CD14-positive monocyte (primary cell): ENCODE data around the gene CSPG4. TPM values are rescaled to one million over a fixed set of nuclear protein-coding genes. Genes with fewer than 3 reads are reported as not detected.

Source experiments
- DNase-seq, 3 donors: peaks; one replicate each; pipeline ENCODE4 v3.0.0-alpha.2; 2011 to 2022
- H2AFZ ChIP-seq: 2 replicates; pipeline ENCODE4 v1.6.0; 2012; ENCODE audit warnings: mild to moderate bottlenecking, low read depth, low read length, inconsistent platforms; ENCODE audit not compliant: insufficient read depth, poor library complexity, severe bottlenecking
- H3K27ac ChIP-seq, 2 donors: 1 replicate in 1 of 2; 2 replicates in 1 of 2; pipeline ENCODE4 v1.5.1; 2012 to 2013; ENCODE audit warnings: low read length in 2 of 2, control low read depth in 1 of 2, inconsistent platforms in 1 of 2, low read depth in 1 of 2, mild to moderate bottlenecking in 1 of 2
- H3K27me3 ChIP-seq, 2 donors: one replicate each; pipeline versions ENCODE4 v1.6.0 to v1.6.1; 2011 to 2013; ENCODE audit warnings: low read length in 2 of 2; ENCODE audit not compliant: control insufficient read depth in 2 of 2, insufficient read depth in 2 of 2
- H3K36me3 ChIP-seq, 2 donors: replicated peaks in 1 of 2; 1 replicate in 1 of 2; 2 replicates in 1 of 2; pipeline versions ENCODE4 v1.5.1 to v1.6.1; 2012 to 2013; ENCODE audit warnings: low read length in 2 of 2, control low read depth in 1 of 2, inconsistent platforms in 1 of 2, mild to moderate bottlenecking in 1 of 2; ENCODE audit not compliant: insufficient read depth in 2 of 2, control insufficient read depth in 1 of 2
- H3K4me1 ChIP-seq, 2 donors: 1 replicate in 1 of 2; 2 replicates in 1 of 2; pipeline versions ENCODE4 v1.5.1 to v1.6.1; 2012 to 2013; ENCODE audit warnings: low read length in 2 of 2, control low read depth in 1 of 2, inconsistent platforms in 1 of 2, mild to moderate bottlenecking in 1 of 2, moderate library complexity in 1 of 2; ENCODE audit not compliant: insufficient read depth in 2 of 2, control insufficient read depth in 1 of 2
- H3K4me2 ChIP-seq: replicated peaks from 2 replicates; pipeline ENCODE3; 2012; ENCODE audit warnings: low read length, moderate library complexity, mild to moderate bottlenecking; ENCODE audit not compliant: poor library complexity, severe bottlenecking; ENCODE audit errors: extremely low read depth
- H3K4me3 ChIP-seq, 3 experiments: fragments of 200-600 bp in 1 of 3; sonication (generic) in 1 of 3; replicated peaks in 1 of 3; 1 replicate in 2 of 3; 2 replicates in 1 of 3; pipeline ENCODE4 v1.5.1; 2011 to 2013; ENCODE audit warnings: low read length in 3 of 3, mild to moderate bottlenecking in 3 of 3, control low read depth in 2 of 3, low read depth in 2 of 3, inconsistent platforms in 1 of 3, moderate library complexity in 1 of 3
- H3K79me2 ChIP-seq: 2 replicates; pipeline ENCODE4 v1.6.0; 2012; ENCODE audit warnings: mild to moderate bottlenecking, control low read depth, inconsistent platforms, low read length, moderate library complexity; ENCODE audit not compliant: insufficient read depth
- H3K9ac ChIP-seq: 2 replicates; pipeline ENCODE4 v1.6.0; 2017; ENCODE audit warnings: low read length, mild to moderate bottlenecking; ENCODE audit not compliant: insufficient read depth, poor library complexity, severe bottlenecking
- H3K9me3 ChIP-seq, 2 donors: replicated peaks in 1 of 2; 1 replicate in 1 of 2; 2 replicates in 1 of 2; pipeline versions ENCODE4 v1.5.1 to v1.6.1; 2012 to 2013; ENCODE audit warnings: low read length in 2 of 2, control low read depth in 1 of 2; ENCODE audit not compliant: control insufficient read depth in 1 of 2, insufficient read depth in 1 of 2
- H4K20me1 ChIP-seq: 2 replicates; pipeline ENCODE4 v1.6.0; 2012; ENCODE audit warnings: mild to moderate bottlenecking, low read length, control low read depth, moderate library complexity; ENCODE audit not compliant: insufficient read depth
- H3K27ac Mint-ChIP-seq, 7 donors: one replicate each; pipeline ENCODE4 v1.8.0; 2020; ENCODE audit warnings: mild to moderate bottlenecking in 7 of 7, mixed read lengths in 7 of 7, moderate library complexity in 6 of 7, inconsistent platforms in 2 of 7
- H3K27me3 Mint-ChIP-seq, 3 donors: one replicate each; pipeline ENCODE4 v1.8.0; 2021 to 2022; ENCODE audit warnings: low read depth in 3 of 3, mild to moderate bottlenecking in 3 of 3, mixed read lengths in 3 of 3, moderate library complexity in 3 of 3, inconsistent platforms in 1 of 3
- H3K36me3 Mint-ChIP-seq, 2 donors: one replicate each; pipeline ENCODE4 v1.8.0; 2020; ENCODE audit warnings: mixed read lengths in 2 of 2, inconsistent platforms in 1 of 2, mild to moderate bottlenecking in 1 of 2
- H3K4me1 Mint-ChIP-seq: one replicate; pipeline ENCODE4 v1.8.0; 2020; ENCODE audit warnings: mild to moderate bottlenecking, mixed read lengths
- H3K4me3 Mint-ChIP-seq, 2 donors: one replicate each; pipeline ENCODE4 v1.8.0; 2020; ENCODE audit warnings: mild to moderate bottlenecking in 2 of 2, mixed read lengths in 2 of 2, moderate library complexity in 1 of 2
- H3K9me3 Mint-ChIP-seq, 7 donors: one replicate each; pipeline ENCODE4 v1.8.0; 2020 to 2022; ENCODE audit warnings: mixed read lengths in 7 of 7, mild to moderate bottlenecking in 6 of 7, moderate library complexity in 6 of 7, inconsistent platforms in 2 of 7
- WGBS: methylation state at CpG from one replicate; pipeline ENCODE4 v1.1.5; 2013; ENCODE audit warnings: missing lambda C conversion rate; ENCODE audit not compliant: insufficient coverage; 5-methylcytosine and 5-hydroxymethylcytosine counted together
- intact Hi-C, 2 donors: fragments of 100-400 bp; cut with micrococcal nuclease; formaldehyde crosslinking; loops; one replicate each; pipeline versions ENCODE4 v1.15.0 to v1.15.1; 2023
- polyA plus RNA-seq, 3 donors: library from polyadenylated mRNA; depleted of rRNA in 1 of 3; unstranded in 2 of 3; stranded (reverse) in 1 of 3; fragments of 300-500 nt in 2 of 3; fragments of >200 nt in 1 of 3; fragmentation: Illumina TruSeq in 2 of 3; gene quantifications; 1 replicate in 2 of 3; 2 replicates in 1 of 3; pipeline ENCODE4 v1.2.3, GENCODE V29; 2012 to 2021
- TF ChIP-seq, protein P1 (sequence below): fragments of 200-600 bp; IDR thresholded peaks from one replicate; pipeline ENCODE4 v1.8.0; 2022; ENCODE audit warnings: antibody characterized with exemption, mild to moderate bottlenecking

The CSPG4 gene
- polyA plus RNA-seq, 3 donors = not detected

DNA sequence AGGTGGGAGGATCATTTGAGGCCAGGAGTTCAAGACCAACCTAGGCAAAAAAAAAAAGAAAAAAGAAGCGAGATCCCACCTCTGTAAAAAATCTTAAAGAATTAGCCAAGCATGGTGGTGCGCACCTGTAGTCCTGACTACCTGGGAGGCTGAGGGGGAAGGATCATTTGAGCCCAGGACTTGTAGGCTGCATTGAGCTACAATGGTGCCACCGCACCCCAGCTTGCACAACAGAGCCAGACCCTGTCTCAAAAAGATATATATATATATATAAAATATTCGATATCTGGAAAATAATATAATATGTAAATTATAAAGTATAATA, 71.5 kb downstream of the CSPG4 start:
- H3K4me1 ChIP-seq = peaks cover 32 to 41% of the 10 kb centered on the region in 2 donors
- H3K4me3 ChIP-seq = peak overlapping the region in 1 of 3 experiments; percentile 83
- H3K27ac ChIP-seq = peak overlapping the region; percentile 89 to 97
- H3K4me2 ChIP-seq = peak overlapping the region; percentile 88
- TF ChIP-seq, protein P1, sequence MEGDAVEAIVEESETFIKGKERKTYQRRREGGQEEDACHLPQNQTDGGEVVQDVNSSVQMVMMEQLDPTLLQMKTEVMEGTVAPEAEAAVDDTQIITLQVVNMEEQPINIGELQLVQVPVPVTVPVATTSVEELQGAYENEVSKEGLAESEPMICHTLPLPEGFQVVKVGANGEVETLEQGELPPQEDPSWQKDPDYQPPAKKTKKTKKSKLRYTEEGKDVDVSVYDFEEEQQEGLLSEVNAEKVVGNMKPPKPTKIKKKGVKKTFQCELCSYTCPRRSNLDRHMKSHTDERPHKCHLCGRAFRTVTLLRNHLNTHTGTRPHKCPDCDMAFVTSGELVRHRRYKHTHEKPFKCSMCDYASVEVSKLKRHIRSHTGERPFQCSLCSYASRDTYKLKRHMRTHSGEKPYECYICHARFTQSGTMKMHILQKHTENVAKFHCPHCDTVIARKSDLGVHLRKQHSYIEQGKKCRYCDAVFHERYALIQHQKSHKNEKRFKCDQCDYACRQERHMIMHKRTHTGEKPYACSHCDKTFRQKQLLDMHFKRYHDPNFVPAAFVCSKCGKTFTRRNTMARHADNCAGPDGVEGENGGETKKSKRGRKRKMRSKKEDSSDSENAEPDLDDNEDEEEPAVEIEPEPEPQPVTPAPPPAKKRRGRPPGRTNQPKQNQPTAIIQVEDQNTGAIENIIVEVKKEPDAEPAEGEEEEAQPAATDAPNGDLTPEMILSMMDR = no peak
- no peaks in the 10 kb centered on the region for H3K9me3 Mint-ChIP-seq
- peaks cover 27% of the 10 kb centered on the region for H4K20me1 ChIP-seq
- WGBS = 100% methylated on average over 1 of the region's 4 CpGs
- peaks cover 5 to 8% of the 10 kb centered on the region in 2 donors for H3K36me3 Mint-ChIP-seq
- peaks cover 0 to 7% of the 10 kb centered on the region in 2 donors for H3K36me3 ChIP-seq
- peaks cover 36% of the 10 kb centered on the region for H3K4me1 Mint-ChIP-seq
- H3K27ac Mint-ChIP-seq = peak overlapping the region in 5 of 7 donors; percentile 4 to 97 (median 95)
- H3K9ac ChIP-seq = peak overlapping the region; percentile 91
- peaks cover 6 to 16% (median 12%) of the 10 kb centered on the region in 3 donors for H3K27me3 Mint-ChIP-seq
- DNase-seq = no peak
- H3K79me2 ChIP-seq = peaks cover 35% of the 10 kb centered on the region
- peaks cover 0 to 5% of the 10 kb centered on the region in 2 donors for H3K27me3 ChIP-seq
- no peaks in the 10 kb centered on the region for H3K9me3 ChIP-seq
- intact Hi-C loops = loop anchor here (5.0 kb wide), 2 partner anchors 184 to 189 kb away; partner anchors contain the start of gene SIN3A (in 1 of the 2)
- peak overlapping the region; percentile 88 for H2AFZ ChIP-seq
- no peak overlapping the region for H3K4me3 Mint-ChIP-seq

DNA sequence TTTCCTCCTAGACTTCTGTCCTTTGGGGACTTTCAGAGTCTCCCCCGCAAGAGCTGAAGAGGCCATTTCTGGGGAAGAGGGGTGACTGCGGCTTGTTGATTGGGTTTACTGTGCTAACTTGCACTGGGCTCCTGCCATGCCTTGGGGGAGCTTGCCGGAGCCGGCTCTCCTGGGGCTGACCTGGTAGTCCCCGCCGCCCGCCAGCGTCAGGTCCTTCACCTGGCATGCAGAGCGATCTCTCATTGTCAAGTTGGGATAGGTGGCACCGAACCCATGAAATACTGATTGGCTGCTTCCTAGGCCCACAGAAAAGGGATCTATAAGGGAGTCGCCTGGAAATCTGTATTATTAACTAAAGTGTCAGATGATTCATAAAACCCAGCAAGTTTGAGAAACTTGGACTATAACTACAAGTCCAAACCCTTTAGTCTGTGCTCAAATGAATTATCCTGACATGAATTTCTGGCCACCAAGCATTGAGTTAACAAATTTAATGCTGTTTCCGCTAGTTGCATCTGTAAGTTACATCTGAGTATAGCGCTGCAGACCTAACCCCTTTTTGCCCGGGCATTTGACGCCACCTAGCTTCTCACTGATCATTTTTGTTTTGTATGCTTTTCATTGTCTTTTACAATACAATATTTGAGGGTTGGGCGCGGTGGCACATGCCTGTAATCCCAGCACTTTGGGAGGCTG, 72.0 kb downstream of the CSPG4 start:
- peaks cover 39% of the 10 kb centered on the region for H3K79me2 ChIP-seq
- DNase-seq = peak in 2 of 3 donors; percentile 18 to 20
- H3K4me1 Mint-ChIP-seq = peaks cover 34% of the 10 kb centered on the region
- H3K4me1 ChIP-seq = peaks cover 30 to 38% of the 10 kb centered on the region in 2 donors
- H3K27me3 Mint-ChIP-seq = peaks cover 3 to 13% (median 9%) of the 10 kb centered on the region in 3 donors
- intact Hi-C loops = loop anchor here (5.0 kb wide), 2 partner anchors 183 to 188 kb away; partner anchors contain the start of gene SIN3A (in 1 of the 2)
- H3K36me3 ChIP-seq = peaks cover 0 to 7% of the 10 kb centered on the region in 2 donors
- H3K36me3 Mint-ChIP-seq = peaks cover 7 to 8% of the 10 kb centered on the region in 2 donors
- peak overlapping the region; percentile 88 for H3K4me2 ChIP-seq
- no peaks in the 10 kb centered on the region for H3K9me3 ChIP-seq
- peak overlapping the region; percentile 87 to 91 for H3K4me3 Mint-ChIP-seq
- H3K27me3 ChIP-seq = no peaks in the 10 kb centered on the region
- no peaks in the 10 kb centered on the region for H3K9me3 Mint-ChIP-seq
- peak overlapping the region; percentile 88 for H2AFZ ChIP-seq
- peaks cover 27% of the 10 kb centered on the region for H4K20me1 ChIP-seq
- H3K27ac Mint-ChIP-seq = peak overlapping the region; percentile 91 to 97 (median 95)
- TF ChIP-seq, protein P1 = no peak
- peak overlapping the region; percentile 89 to 97 for H3K27ac ChIP-seq
- 0% methylated on average over 12 of the region's 17 CpGs for WGBS
- peak overlapping the region; percentile 77 to 83 (median 80) for H3K4me3 ChIP-seq
- H3K9ac ChIP-seq = peak overlapping the region; percentile 91
